GM08714 (cell line): ENCODE results near the gene SRSF11.
"Not testable (repeated sequence)": the region's sequence is repeated elsewhere in the genome, so short reads cannot be mapped to it uniquely, and the experiment has no call there.

ENCODE experiments used
- H3K4me3 ChIP-seq: fragments of 200-500 bp; sonication (Bioruptor generic); 2 replicates; pipeline ENCODE4 v1.5.1; 2014; ENCODE audit warnings: mild to moderate bottlenecking, low read length, inconsistent platforms
- ZNF274 ChIP-seq: IDR thresholded peaks from 2 replicates; pipeline ENCODE4 v1.6.1; 2012; ENCODE audit warnings: mild to moderate bottlenecking, low read depth, low read length

The SRSF11 gene, protein sequence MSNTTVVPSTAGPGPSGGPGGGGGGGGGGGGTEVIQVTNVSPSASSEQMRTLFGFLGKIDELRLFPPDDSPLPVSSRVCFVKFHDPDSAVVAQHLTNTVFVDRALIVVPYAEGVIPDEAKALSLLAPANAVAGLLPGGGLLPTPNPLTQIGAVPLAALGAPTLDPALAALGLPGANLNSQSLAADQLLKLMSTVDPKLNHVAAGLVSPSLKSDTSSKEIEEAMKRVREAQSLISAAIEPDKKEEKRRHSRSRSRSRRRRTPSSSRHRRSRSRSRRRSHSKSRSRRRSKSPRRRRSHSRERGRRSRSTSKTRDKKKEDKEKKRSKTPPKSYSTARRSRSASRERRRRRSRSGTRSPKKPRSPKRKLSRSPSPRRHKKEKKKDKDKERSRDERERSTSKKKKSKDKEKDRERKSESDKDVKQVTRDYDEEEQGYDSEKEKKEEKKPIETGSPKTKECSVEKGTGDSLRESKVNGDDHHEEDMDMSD

DNA sequence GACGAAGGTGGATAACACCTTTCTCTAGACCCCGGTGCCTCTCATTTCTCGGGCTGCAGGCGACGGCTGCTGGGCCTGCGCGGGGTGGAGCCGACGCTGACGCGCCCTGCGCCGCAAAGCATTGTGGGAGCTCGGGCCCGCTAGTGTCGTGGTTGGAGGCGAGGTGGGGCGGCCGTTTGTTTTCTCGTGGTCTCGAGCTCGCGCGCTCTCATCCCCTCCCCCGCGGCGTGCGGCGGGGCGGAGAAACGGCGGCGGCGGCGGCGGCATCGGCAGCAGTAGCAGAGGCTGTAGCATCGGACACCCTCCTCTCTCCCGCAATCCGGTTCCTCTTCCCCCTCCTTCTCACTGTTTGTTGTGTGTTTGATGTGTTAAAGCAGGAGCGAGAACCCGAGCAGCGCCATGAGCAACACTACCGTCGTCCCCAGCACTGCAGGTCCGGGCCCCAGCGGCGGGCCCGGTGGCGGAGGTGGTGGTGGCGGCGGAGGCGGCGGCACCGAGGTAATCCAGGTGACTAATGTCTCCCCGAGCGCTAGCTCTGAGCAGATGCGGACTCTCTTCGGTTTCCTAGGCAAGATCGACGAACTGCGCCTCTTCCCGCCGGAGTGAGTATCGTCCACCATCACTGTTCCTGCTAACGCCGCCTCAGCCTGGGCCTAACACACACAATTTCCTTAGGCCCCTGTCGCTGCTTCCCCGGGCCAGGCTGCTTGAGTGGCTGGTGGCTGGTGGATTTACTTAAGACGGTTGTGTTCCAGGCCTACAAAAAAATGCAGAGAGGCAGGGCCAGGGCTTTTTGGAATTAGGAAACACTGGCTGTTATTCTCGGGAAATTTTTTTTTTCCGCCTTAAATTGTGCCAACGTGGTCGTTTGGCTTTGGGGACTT is at the start of gene SRSF11:
TSS of gene SRSF11 (plus strand) at position 143 of the 884 bp plus-strand sequence. CDS start at position 400, 257 bp downstream.
- TF ChIP-seq ZNF274: no peak
- peak within 1 kb of the TSS; percentile 97 for H3K4me3 ChIP-seq

- no peak overlapping the region for H3K4me3 ChIP-seq
- no peak for TF ChIP-seq ZNF274
These were observed 49.7 kb upstream of the SRSF11 start for GRCh38 chr1:70171512-70171911.

DNA sequence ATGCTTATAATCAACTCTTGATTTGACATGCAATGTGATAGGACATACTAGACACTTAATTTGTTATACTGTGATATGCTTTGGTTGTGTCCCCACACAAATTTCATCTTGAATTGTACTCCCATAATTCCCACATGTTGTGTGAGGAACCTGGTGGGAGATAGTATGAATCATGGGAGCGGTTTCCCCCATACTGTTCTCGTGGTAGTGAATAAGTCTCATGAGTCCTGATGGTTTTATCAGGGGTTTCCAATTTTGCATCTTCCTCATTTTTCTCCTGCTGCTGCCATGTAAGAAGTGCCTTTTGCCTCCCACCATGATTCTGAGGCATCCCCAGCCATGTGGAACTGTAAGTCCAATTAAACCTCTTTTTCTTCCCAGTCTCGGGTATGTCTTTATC is 36.0 kb upstream of the SRSF11 start:
- H3K4me3 ChIP-seq: not testable (repeated sequence)

- no peak for TF ChIP-seq ZNF274
- H3K4me3 ChIP-seq: no peak overlapping the region
These were observed 32.7 kb upstream of the SRSF11 start for GRCh38 chr1:70188522-70188921.

GRCh38 chr1:70190180-70190579 is 31.0 kb upstream of the SRSF11 start:
- no peak overlapping the region for H3K4me3 ChIP-seq
- no peak for TF ChIP-seq ZNF274

DNA sequence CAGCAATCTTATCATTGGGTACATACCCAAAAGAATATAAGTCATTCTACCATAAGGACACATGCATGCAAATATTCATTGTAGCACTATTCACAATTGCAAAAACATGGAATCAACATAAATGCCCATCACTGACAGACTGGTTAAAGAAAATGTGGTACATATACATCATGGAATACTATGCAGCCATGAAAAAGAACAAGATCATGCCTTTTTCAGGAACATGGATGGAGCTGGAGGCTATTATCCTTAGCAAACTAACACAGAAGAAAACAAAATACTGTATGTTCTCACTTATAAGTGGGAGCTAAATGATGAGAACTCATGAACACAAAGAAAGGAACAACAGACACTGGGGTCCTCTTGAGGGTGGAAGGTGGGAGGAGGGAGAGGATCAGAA is 28.7 kb upstream of the SRSF11 start:
- not testable (repeated sequence) for H3K4me3 ChIP-seq

DNA sequence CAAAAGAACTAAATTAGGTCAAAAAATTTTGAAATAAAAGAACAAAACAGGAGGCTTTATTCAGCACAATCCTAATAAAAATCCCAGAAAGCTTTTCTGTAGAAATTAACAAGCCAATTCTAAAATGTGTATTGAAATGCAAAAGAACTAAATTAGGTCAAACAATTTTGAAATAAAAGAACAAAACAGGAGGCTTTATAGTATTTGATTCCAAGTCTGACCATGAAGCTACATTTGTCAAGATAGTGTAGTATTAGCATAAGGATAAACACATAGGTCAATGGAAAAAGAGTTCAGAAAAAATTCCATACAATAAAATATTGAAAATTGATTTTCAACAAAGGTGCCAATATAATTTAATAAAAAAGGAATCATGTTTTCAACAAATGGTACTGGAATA is 26.6 kb upstream of the SRSF11 start:
- H3K4me3 ChIP-seq: no peak overlapping the region
- no peak for TF ChIP-seq ZNF274

DNA sequence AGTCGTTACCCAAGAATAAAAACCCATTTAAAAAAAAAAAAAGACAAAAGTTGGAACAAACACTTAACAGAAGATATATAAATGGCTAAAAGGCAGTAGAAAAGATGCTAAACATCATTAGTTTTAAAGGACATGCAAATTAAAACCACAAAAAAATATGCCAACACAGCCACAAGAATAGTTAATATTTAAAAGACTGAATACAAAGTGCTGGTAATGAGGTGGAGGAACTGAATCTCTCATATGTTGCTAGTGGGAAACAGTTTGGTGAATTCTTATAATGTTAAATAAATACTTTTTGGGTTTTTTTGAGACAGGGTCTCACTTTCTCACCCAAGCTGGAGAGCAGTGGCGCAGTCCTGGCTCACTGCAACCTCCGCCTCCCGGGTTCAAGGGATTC is 25.8 kb upstream of the SRSF11 start:
- no peak for TF ChIP-seq ZNF274
- no peak overlapping the region for H3K4me3 ChIP-seq

DNA sequence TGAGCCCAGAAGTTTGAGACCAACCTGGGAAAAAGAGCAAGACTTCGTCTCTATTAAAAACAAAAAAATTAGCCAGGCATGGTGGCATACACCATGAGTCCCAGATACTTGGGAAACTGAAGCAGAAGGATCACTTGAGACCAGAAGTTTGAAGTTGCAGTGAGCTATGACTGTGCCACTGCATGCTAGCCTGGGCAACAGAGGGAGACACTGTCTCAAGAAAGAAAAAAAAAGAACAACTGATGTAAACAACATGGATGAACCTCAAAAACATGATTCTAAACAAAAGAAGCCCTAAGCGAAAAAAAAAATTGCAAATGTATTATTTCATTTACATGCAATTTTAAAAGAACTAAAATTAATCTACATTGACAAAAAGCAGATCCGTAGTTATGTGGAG is 24.8 kb upstream of the SRSF11 start:
- H3K4me3 ChIP-seq: no peak overlapping the region
- TF ChIP-seq ZNF274: no peak

GRCh38 chr1:70200065-70200464 is 21.1 kb upstream of the SRSF11 start:
- H3K4me3 ChIP-seq: no peak overlapping the region

DNA sequence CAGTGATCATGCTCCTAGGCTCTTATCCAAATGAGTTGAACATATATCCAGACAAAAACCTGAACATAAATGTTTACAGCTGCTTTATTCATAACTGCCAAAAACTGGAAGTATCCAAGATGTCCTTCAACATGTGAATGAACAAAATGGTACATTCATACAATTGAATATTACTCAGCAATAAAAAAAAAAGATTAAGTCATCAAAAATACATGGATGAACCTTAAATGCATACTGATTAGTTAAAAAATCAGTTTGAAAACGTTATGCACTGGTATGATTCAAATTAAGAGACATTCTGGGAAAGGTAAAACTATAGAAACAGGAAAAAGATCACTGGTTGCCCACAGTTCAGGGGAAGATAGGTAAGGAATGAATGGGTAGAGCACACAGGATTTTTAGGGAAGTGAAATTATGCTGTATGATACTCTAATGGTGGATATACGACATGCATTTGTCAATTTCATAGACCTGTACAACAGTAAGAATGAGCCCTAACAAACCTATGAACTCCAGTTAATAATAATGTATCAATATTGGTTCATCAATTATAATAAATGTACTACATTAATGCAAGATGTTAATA is 18.9 kb upstream of the SRSF11 start:
- TF ChIP-seq ZNF274: no peak
- no peak overlapping the region for H3K4me3 ChIP-seq

More at GRCh38 chr1:70200065-70200464, 21.1 kb upstream of the SRSF11 start:
- no peak for TF ChIP-seq ZNF274

DNA sequence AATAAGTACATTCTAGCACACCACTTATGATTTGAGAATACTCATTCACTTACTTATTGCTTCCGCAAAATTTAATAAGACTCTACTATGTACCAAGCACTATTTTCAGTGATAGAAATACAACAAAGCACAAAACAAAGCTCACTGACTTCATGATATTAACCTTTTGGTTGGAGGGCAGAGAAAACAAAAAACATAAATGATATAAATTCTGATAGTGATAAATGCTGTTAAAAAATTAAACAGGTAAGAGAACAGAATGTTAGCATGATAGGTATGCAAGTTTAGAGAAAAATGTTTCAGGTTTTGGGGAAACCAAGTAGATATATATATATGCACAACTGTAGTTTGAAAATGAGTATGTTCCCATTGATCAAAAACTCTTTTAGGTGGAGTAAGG is 17.0 kb upstream of the SRSF11 start:
- peak overlapping the region; percentile 96; the same call in 1 of the 2 replicates for H3K4me3 ChIP-seq
- no peak for TF ChIP-seq ZNF274

- H3K4me3 ChIP-seq: peak overlapping the region; percentile 96
- no peak for TF ChIP-seq ZNF274
These were observed 16.6 kb upstream of the SRSF11 start for GRCh38 chr1:70204600-70204999.

GRCh38 chr1:70205071-70205433 is 16.1 kb upstream of the SRSF11 start:
- peak overlapping the region; percentile 96 for H3K4me3 ChIP-seq

DNA sequence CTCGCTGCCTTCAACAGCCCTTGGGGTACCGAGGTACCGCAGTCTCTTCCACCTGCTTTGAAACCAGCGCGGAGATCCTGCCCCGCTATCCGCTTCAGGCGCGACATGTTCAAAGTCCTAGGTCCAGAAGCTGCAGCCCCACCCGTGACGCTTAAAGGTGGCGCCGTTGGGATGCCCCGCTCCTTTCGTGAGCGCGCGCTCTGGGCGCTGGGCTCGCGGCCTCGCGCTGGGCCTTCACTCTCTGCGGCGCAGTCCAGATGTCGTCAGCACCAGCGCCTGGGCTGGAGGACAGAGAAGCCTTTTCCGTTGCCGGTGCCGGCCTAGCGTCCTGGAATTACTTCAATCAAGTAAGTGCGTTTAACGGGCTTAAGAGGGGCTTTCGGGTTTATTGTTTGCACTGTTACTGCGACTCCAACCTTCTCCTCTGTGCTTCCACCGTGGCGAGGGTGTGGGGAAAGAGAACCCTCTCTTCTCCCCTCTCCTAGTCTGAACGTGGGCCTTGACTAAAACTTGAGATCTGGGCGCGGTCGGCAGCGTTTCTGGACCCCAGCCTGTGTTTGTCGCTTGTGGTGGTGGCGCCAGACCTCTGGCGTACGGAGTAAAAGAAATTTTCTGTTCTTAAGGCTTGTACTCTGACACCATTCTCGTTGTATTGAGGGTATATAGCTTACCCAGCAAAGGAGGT is 15.6 kb upstream of the SRSF11 start, which contains the start of gene LRRC40:
TSS of gene LRRC40 (minus strand) at position 146 of the 685 bp plus-strand sequence. CDS start at position 107, 39 bp downstream.
- H3K4me3 ChIP-seq: peak within 1 kb of the TSS; percentile 96
- no peak for TF ChIP-seq ZNF274

More at GRCh38 chr1:70205071-70205433, 16.1 kb upstream of the SRSF11 start:
- TF ChIP-seq ZNF274: no peak

- peak overlapping the region; percentile 96 for H3K4me3 ChIP-seq
These were observed 14.3 kb upstream of the SRSF11 start for GRCh38 chr1:70206833-70207232.
